Measurements from ENCODE around the gene MS4A14. TPM values are rescaled to one million over a fixed set of nuclear protein-coding genes. Genes with fewer than 3 reads are reported as not detected.

MS4A14 gene
- total and polyA plus RNA-seq, 2 donors (not counting 1 experiment from before 2014, with no cell fraction given), result 3.4 to 5.4 TPM

DNA sequence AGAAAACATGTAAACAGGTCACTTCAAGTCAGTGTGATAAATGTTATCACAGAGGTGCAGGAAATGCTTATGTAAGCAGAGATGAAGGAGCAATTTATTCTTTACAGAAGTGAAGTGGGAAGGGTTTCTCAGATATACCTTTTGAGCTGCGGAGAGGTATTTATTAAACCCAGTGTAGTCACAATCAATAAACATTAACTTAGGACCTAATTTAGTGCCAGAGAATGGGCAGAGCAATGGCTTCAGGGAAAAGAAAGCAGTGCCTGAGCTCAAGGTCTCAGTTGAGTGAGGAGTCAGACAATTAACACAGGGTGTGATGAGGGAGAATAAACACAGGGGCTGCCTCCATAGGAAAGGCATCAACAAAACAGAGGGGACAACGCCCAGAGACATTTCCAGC, 35.0 kb downstream of the MS4A14 start:
- H3K4me1 ChIP-seq (ENCODE audit: control insufficient read depth in 2 of 2, insufficient read depth in 2 of 2, low read length in 2 of 2), result no peaks in the 10 kb centered on the region
- H4K20me1 ChIP-seq (ENCODE audit: control insufficient read depth, insufficient read depth, low read length, poor library complexity, severe bottlenecking), result no peaks in the 10 kb centered on the region
- H3K79me2 ChIP-seq (ENCODE audit: control insufficient read depth, insufficient read depth, low read length), result no peaks in the 10 kb centered on the region
- 100% methylated on average over 1 of the region's 2 CpGs for WGBS (ENCODE audit: insufficient coverage)
- H3K4me2 ChIP-seq (replicated peaks; ENCODE audit: low read depth, low read length, poor library complexity, severe bottlenecking), result no peak overlapping the region
- H3K36me3 ChIP-seq (replicated peaks in 1 of 2; ENCODE audit: control extremely low read depth in 1 of 2, control insufficient read depth in 1 of 2, extremely low read depth in 1 of 2, insufficient read depth in 2 of 2, low read length in 1 of 2), result no peaks in the 10 kb centered on the region
- no peak overlapping the region for H2AFZ ChIP-seq (ENCODE audit: insufficient read depth, low read depth, low read length, poor library complexity, severe bottlenecking)
- H3K4me3 Mint-ChIP-seq, result no peak overlapping the region
- POLR2A ChIA-PET, result interaction anchor here (0.6 kb wide), 1 partner anchor 64 kb away, joined by 3 read pairs; no protein-coding TSS in a partner anchor
- ATAC-seq (ENCODE audit: low read depth), result no peak
- H3K27me3 ChIP-seq (replicated peaks in 1 of 4; ENCODE audit: control extremely low read depth in 1 of 4, control insufficient read depth in 3 of 4, insufficient read depth in 4 of 4, low read length in 3 of 4), result no peaks in the 10 kb centered on the region
- H3K9ac ChIP-seq (ENCODE audit: low read length), result no peak overlapping the region
- CTCF ChIA-PET, result interaction anchor here (0.5 to 1.1 kb wide), 3 partner anchors 36 to 87 kb away, joined by 3 to 4 read pairs (median 4); no protein-coding TSS in a partner anchor
- no peaks in the 10 kb centered on the region for H3K9me3 ChIP-seq (ENCODE audit: control extremely low read depth in 1 of 3, control insufficient read depth in 2 of 3, insufficient read depth in 1 of 3, low read length in 2 of 3)
- H3K27me3 Mint-ChIP-seq, result no peaks in the 10 kb centered on the region
- no peak for DNase-seq
- intact Hi-C loops (cut with micrococcal nuclease), result loop anchor here (5.0 kb wide), 1 partner anchor 34 kb away; the partner anchor contains the start of gene MS4A14
- H3K9me3 Mint-ChIP-seq (ENCODE audit: insufficient read depth), result no peaks in the 10 kb centered on the region
- TF ChIP-seq EZH2 (IDR thresholded peaks at IDR 0.05; ENCODE audit: borderline replicate concordance, insufficient read depth, low read depth, low read length, poor library complexity, severe bottlenecking), result no peak
- TF ChIP-seq, protein P1, sequence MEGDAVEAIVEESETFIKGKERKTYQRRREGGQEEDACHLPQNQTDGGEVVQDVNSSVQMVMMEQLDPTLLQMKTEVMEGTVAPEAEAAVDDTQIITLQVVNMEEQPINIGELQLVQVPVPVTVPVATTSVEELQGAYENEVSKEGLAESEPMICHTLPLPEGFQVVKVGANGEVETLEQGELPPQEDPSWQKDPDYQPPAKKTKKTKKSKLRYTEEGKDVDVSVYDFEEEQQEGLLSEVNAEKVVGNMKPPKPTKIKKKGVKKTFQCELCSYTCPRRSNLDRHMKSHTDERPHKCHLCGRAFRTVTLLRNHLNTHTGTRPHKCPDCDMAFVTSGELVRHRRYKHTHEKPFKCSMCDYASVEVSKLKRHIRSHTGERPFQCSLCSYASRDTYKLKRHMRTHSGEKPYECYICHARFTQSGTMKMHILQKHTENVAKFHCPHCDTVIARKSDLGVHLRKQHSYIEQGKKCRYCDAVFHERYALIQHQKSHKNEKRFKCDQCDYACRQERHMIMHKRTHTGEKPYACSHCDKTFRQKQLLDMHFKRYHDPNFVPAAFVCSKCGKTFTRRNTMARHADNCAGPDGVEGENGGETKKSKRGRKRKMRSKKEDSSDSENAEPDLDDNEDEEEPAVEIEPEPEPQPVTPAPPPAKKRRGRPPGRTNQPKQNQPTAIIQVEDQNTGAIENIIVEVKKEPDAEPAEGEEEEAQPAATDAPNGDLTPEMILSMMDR (IDR thresholded peaks at IDR 0.05), result no peak
- H3K27ac Mint-ChIP-seq, result no peak overlapping the region
- no peak overlapping the region for H3K4me3 ChIP-seq (ENCODE audit: control extremely low read depth in 1 of 5, extremely low read depth in 1 of 5, insufficient read depth in 1 of 5, low read depth in 2 of 5, low read length in 4 of 5)
- no peak overlapping the region for H3K27ac ChIP-seq (ENCODE audit: low read length in 2 of 2)
- peaks cover 24% of the 10 kb centered on the region for H3K4me1 Mint-ChIP-seq

DNA sequence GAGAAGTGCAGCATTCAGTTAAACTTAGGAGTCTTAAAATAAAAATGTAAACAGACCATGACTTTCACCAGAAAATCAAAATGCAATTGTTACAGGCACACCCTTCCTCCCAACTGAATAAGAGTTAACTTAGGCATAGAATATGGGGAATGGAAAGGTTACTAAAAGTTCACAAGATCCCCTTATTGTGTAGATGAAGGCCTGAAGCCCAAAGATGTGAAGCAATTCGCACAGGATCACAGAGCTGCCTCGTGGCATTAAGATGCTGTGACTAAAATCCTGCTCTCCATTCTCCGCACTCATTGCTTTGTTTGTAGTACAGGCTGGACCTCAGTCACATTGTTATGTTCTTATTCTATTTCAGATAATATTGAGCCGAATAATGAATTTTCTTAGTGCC, 37.1 kb downstream of the MS4A14 start:
- no peak overlapping the region for H3K9ac ChIP-seq (ENCODE audit: low read length)
- ChIA-PET CTCF (no interaction called here), POLR2A (no interaction called here)
- H3K9me3 ChIP-seq (ENCODE audit: control extremely low read depth in 1 of 3, control insufficient read depth in 2 of 3, insufficient read depth in 1 of 3, low read length in 2 of 3), result no peaks in the 10 kb centered on the region
- no peak overlapping the region for H3K4me2 ChIP-seq (replicated peaks; ENCODE audit: low read depth, low read length, poor library complexity, severe bottlenecking)
- Mint-ChIP-seq H3K9me3 (ENCODE audit: insufficient read depth) (no peaks in the 10 kb centered on the region), H3K27ac (no peak overlapping the region), H3K27me3 (no peaks in the 10 kb centered on the region), H3K4me3 (no peak overlapping the region), H3K4me1 (peaks cover 19% of the 10 kb centered on the region)
- H4K20me1 ChIP-seq (ENCODE audit: control insufficient read depth, insufficient read depth, low read length, poor library complexity, severe bottlenecking), result no peaks in the 10 kb centered on the region
- intact Hi-C loops (cut with micrococcal nuclease), result loop anchor here (5.0 kb wide), 1 partner anchor 36 kb away; the partner anchor contains the start of gene MS4A14
- H3K79me2 ChIP-seq (ENCODE audit: control insufficient read depth, insufficient read depth, low read length), result no peaks in the 10 kb centered on the region
- no peak overlapping the region for H3K27ac ChIP-seq (ENCODE audit: low read length in 2 of 2)
- H3K27me3 ChIP-seq (replicated peaks in 1 of 4; ENCODE audit: control extremely low read depth in 1 of 4, control insufficient read depth in 3 of 4, insufficient read depth in 4 of 4, low read length in 3 of 4), result no peaks in the 10 kb centered on the region
- H3K36me3 ChIP-seq (replicated peaks in 1 of 2; ENCODE audit: control extremely low read depth in 1 of 2, control insufficient read depth in 1 of 2, extremely low read depth in 1 of 2, insufficient read depth in 2 of 2, low read length in 1 of 2), result no peaks in the 10 kb centered on the region
- no peak overlapping the region for H3K4me3 ChIP-seq (ENCODE audit: control extremely low read depth in 1 of 5, extremely low read depth in 1 of 5, insufficient read depth in 1 of 5, low read depth in 2 of 5, low read length in 4 of 5)
- ATAC-seq (ENCODE audit: low read depth) (no peak), DNase-seq (no peak)
- no peaks in the 10 kb centered on the region for H3K4me1 ChIP-seq (ENCODE audit: control insufficient read depth in 2 of 2, insufficient read depth in 2 of 2, low read length in 2 of 2)
- WGBS (ENCODE audit: insufficient coverage), result 86% methylated on average over 3 of the region's 4 CpGs
- H2AFZ ChIP-seq (ENCODE audit: insufficient read depth, low read depth, low read length, poor library complexity, severe bottlenecking), result no peak overlapping the region
- TF ChIP-seq, protein P1 (IDR thresholded peaks at IDR 0.05), result no peak
- no peak for TF ChIP-seq EZH2 (IDR thresholded peaks at IDR 0.05; ENCODE audit: borderline replicate concordance, insufficient read depth, low read depth, low read length, poor library complexity, severe bottlenecking)
